Fibroblast of lung (primary cell): ENCODE measurements around the gene MDFIC.

Experiments
- EZH2 ChIP-seq: IDR thresholded peaks from 2 replicates; pipeline ENCODE4 v1.5.1; 2012; ENCODE audit warnings: low read length, control low read depth, mild to moderate bottlenecking; ENCODE audit errors: missing control alignments
- TF ChIP-seq, protein P1 (sequence below), 2 donors: IDR thresholded peaks in 1 of 2; conservative IDR thresholded peaks in 1 of 2; 1 replicate in 1 of 2; 2 replicates in 1 of 2; pipeline ENCODE4 v1.5.1; 2011 to 2012; ENCODE audit warnings: low read length in 2 of 2, control low read depth in 1 of 2, inconsistent platforms in 1 of 2, low read depth in 1 of 2, mild to moderate bottlenecking in 1 of 2

DNA sequence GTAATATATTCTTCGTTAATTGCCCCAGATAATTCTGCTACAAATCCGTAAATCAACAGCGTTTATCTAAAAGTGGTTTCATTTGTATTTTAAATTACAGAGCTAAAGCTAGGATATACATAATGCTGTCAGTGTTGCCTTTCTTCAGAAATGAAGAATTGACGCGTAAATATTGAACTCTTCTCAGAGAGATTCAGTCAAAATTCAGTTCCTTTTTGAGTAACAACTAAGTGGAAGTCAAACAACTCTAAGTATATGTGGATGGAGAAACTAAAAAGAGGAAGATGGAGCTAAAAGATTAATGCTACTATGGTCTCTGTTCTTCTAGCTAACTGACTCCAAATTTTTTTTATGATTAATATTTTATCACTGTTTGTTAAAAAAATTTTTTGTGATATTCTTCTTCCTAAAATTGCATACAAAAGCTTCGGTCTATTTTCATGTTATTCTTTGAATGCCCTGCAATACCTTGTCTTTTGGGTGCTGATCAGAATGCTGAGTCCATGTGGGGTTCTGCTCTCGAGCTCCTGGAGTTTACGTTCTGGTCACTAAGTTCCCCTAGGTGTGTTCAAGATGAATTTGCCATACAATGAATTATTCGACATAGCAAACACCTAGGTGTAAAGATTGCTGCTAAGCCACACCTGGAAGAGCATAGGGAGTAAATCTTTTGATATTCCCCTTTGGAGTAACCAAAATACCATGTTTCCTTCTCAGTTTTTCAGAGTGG lies 20.7 kb downstream of the MDFIC start:
- no peak for TF ChIP-seq EZH2
- TF ChIP-seq, protein P1, sequence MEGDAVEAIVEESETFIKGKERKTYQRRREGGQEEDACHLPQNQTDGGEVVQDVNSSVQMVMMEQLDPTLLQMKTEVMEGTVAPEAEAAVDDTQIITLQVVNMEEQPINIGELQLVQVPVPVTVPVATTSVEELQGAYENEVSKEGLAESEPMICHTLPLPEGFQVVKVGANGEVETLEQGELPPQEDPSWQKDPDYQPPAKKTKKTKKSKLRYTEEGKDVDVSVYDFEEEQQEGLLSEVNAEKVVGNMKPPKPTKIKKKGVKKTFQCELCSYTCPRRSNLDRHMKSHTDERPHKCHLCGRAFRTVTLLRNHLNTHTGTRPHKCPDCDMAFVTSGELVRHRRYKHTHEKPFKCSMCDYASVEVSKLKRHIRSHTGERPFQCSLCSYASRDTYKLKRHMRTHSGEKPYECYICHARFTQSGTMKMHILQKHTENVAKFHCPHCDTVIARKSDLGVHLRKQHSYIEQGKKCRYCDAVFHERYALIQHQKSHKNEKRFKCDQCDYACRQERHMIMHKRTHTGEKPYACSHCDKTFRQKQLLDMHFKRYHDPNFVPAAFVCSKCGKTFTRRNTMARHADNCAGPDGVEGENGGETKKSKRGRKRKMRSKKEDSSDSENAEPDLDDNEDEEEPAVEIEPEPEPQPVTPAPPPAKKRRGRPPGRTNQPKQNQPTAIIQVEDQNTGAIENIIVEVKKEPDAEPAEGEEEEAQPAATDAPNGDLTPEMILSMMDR (conservative IDR thresholded peaks at IDR 0.05 in 1 of 2, IDR thresholded peaks at IDR 0.05 in 1 of 2; ENCODE audit: low read depth in 1 of 2, low read length in 2 of 2): no peak
